Cardiac septum (tissue), 1 donor: ENCODE measurements around the gene HDAC9. TPM values are rescaled to one million over a fixed set of nuclear protein-coding genes. Genes with fewer than 3 reads are reported as not detected.

Experiments used
- DNase-seq: peaks from one replicate; pipeline ENCODE4 v3.0.0-alpha.2; 2020; ENCODE audit warnings: low spot score
- intact Hi-C: fragments of 100-400 bp; cut with DNase I; formaldehyde crosslinking; loops from one replicate; pipeline ENCODE4 v1.14.0; 2022
- total RNA-seq: library from RNA; stranded (reverse); fragmentation: NEBNext Ultra II Directional; extraction: Animal tissue kit (Norgen Biotek cat#: 25700); gene quantifications from one replicate; pipeline ENCODE4 v1.2.1, GENCODE V29; 2021
- donor health status: DM: no; HTN: no; CAD: no.

The HDAC9 gene
- total RNA-seq, 1 donor from 2014 or later, result 87.5 TPM

- intact Hi-C loops, result no loop called here
- DNase-seq, result no peak
These were observed 5.9 kb upstream of the HDAC9 start for GRCh38 chr7:18489624-18490023.

GRCh38 chr7:18491871-18492270, 3.7 kb upstream of the HDAC9 start:
- intact Hi-C loops, result no loop called here

GRCh38 chr7:18494406-18494805, 1.1 kb upstream of the HDAC9 start:
- intact Hi-C loops, result loop anchor here (2.0 kb wide), 1 partner anchor 140 kb away; no protein-coding TSS in a partner anchor
- no peak for DNase-seq

More at GRCh38 chr7:18491871-18492270, 3.7 kb upstream of the HDAC9 start:
- no peak for DNase-seq

GRCh38 chr7:18494821-18495408, 634 bp upstream of the HDAC9 start:
- intact Hi-C loops, result loop anchor here (2.0 to 5.0 kb wide), 3 partner anchors 47 to 140 kb away; no protein-coding TSS in a partner anchor
- no peak for DNase-seq

GRCh38 chr7:18496341-18496700, 772 bp downstream of the HDAC9 start:
- DNase-seq, result no peak
- intact Hi-C loops, result loop anchor here (5.0 kb wide), 2 partner anchors 46 to 76 kb away; no protein-coding TSS in a partner anchor

GRCh38 chr7:18497082-18497481, 1.5 kb downstream of the HDAC9 start:
- intact Hi-C loops, result loop anchor here (5.0 kb wide), 2 partner anchors 45 to 75 kb away; no protein-coding TSS in a partner anchor
- DNase-seq, result no peak

GRCh38 chr7:18497800-18498199, 2.3 kb downstream of the HDAC9 start:
- intact Hi-C loops, result loop anchor here (5.0 kb wide), 2 partner anchors 45 to 75 kb away; no protein-coding TSS in a partner anchor
- DNase-seq, result no peak

GRCh38 chr7:18498341-18498740, 2.8 kb downstream of the HDAC9 start:
- intact Hi-C loops, result loop anchor here (5.0 kb wide), 2 partner anchors 44 to 74 kb away; no protein-coding TSS in a partner anchor
- no peak for DNase-seq

- intact Hi-C loops, result loop anchor here (5.0 kb wide), 2 partner anchors 43 to 73 kb away; no protein-coding TSS in a partner anchor
- DNase-seq, result no peak
These were observed 4.0 kb downstream of the HDAC9 start for GRCh38 chr7:18499407-18500177.

GRCh38 chr7:18503126-18503866, 7.7 kb downstream of the HDAC9 start:
- intact Hi-C loops, result no loop called here
- no peak for DNase-seq

- no peak for DNase-seq
- intact Hi-C loops, result no loop called here
These were observed 9.4 kb downstream of the HDAC9 start for GRCh38 chr7:18504965-18505364.

GRCh38 chr7:18505870-18506460, 10.4 kb downstream of the HDAC9 start:
- intact Hi-C loops, result no loop called here

GRCh38 chr7:18508443-18509427, 13.2 kb downstream of the HDAC9 start:
- intact Hi-C loops, result no loop called here
- DNase-seq, result no peak

More at GRCh38 chr7:18505870-18506460, 10.4 kb downstream of the HDAC9 start:
- DNase-seq, result no peak

- intact Hi-C loops, result no loop called here
- DNase-seq, result no peak
These were observed 13.9 kb downstream of the HDAC9 start for GRCh38 chr7:18509481-18509880.

- no peak for DNase-seq
- intact Hi-C loops, result no loop called here
These were observed 16.0 kb downstream of the HDAC9 start for GRCh38 chr7:18511351-18512140.

- DNase-seq, result no peak
- intact Hi-C loops, result loop anchor here (1.0 kb wide), 1 partner anchor 12 kb away; no protein-coding TSS in a partner anchor
These were observed 17.8 kb downstream of the HDAC9 start for GRCh38 chr7:18513343-18513742.

- intact Hi-C loops, result no loop called here
- no peak for DNase-seq
These were observed 19.5 kb downstream of the HDAC9 start for GRCh38 chr7:18515067-18515466.

- no peak for DNase-seq
- intact Hi-C loops, result no loop called here
These were observed 22.1 kb downstream of the HDAC9 start for GRCh38 chr7:18517646-18518045.
